Activated CD4-positive, alpha-beta T cell treated with anti-CD3 and anti-CD28 coated beads for 36 hours (primary cell): ENCODE results near the gene SMKR1. TPM values are rescaled to one million over a fixed set of nuclear protein-coding genes. Genes with fewer than 3 reads are reported as not detected.
A peak's percentile ranks its signal among the peaks of the same experiment; 100 is the strongest.
"Not testable (repeated sequence)": the region's sequence is repeated elsewhere in the genome, so short reads cannot be mapped to it uniquely, and the experiment has no call there.

Experiments
- ATAC-seq: fragments of 200-7000 bp; cut with Tn5 transposase; one replicate; pipeline ENCODE4 v1.10.0; 2021; ENCODE audit warnings: mild to moderate bottlenecking, moderate library complexity
- CTCF ChIA-PET: fragments of 350-600 bp; sonication (Branson Sonifier 250); formaldehyde crosslinking; loops from one replicate; lab custom pipeline; 2021; ENCODE audit warnings: antibody characterized with exemption; lab: Charles Lee
- POLR2A ChIA-PET: fragments of 350-600 bp; sonication (Branson Sonifier 250); formaldehyde crosslinking; loops from one replicate; lab custom pipeline; 2021; ENCODE audit warnings: antibody characterized with exemption, inconsistent platforms; lab: Charles Lee
- DNase-seq: peaks from one replicate; pipeline ENCODE4 v3.0.0-alpha.2; 2020
- H3K27ac Mint-ChIP-seq: one replicate; pipeline ENCODE4 v1.8.0; 2021; ENCODE audit warnings: mixed read lengths
- H3K27me3 Mint-ChIP-seq: one replicate; pipeline ENCODE4 v1.8.0; 2021; ENCODE audit warnings: mixed read lengths
- H3K36me3 Mint-ChIP-seq: one replicate; pipeline ENCODE4 v1.8.0; 2021; ENCODE audit warnings: low read depth, mixed read lengths
- H3K4me1 Mint-ChIP-seq: one replicate; pipeline ENCODE4 v1.8.0; 2021; ENCODE audit warnings: mixed read lengths
- H3K4me3 Mint-ChIP-seq: one replicate; pipeline ENCODE4 v1.8.0; 2021; ENCODE audit warnings: mild to moderate bottlenecking, moderate library complexity, mixed read lengths
- H3K9me3 Mint-ChIP-seq: one replicate; pipeline ENCODE4 v1.8.0; 2021; ENCODE audit warnings: low read depth, mixed read lengths
- intact Hi-C, 2 experiments: fragments of 100-400 bp; cut with DNase I in 1 of 2; cut with micrococcal nuclease in 1 of 2; formaldehyde crosslinking; loops; one replicate each; pipeline versions ENCODE4 v1.14.2 to v1.15.1; 2022 to 2024; cut with DNase I, micrococcal nuclease
- total RNA-seq, 2 experiments: library from RNA; stranded (reverse); gene quantifications; one replicate each; pipeline ENCODE4 v1.2.3, GENCODE V29; 2021

The SMKR1 gene
- total RNA-seq, 2 experiments from 2014 or later = 2.3 to 2.7 TPM

DNA sequence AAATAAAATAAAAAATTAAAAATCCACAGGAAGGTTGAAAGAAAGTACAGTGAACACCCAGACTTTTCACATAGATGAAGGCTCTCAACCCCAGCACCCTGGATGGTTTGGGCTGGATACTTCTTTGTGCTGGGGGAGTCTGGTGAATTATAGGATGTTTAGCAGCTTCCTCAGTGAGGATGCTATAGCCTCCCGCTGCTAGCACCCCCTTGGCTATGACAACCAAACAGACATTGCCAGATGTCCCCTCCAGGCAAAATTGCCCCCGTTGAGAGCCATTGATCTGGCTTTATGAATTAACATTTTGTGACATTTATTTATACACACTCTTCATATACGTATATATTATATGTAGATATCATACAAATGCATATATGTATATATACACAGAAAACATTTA, 21.6 kb downstream of the SMKR1 start:
- Mint-ChIP-seq H3K9me3 (no peaks in the 10 kb centered on the region), H3K27me3 (peaks cover 21% of the 10 kb centered on the region), H3K36me3 (no peaks in the 10 kb centered on the region), H3K4me1 (no peaks in the 10 kb centered on the region), H3K27ac (no peak overlapping the region), H3K4me3 (no peak overlapping the region)
- ChIA-PET CTCF (interaction anchor here (0.6 to 0.9 kb wide), 2 partner anchors 20 to 55 kb away, joined by 3 read pairs; no protein-coding TSS in a partner anchor), POLR2A (no interaction called here)
- intact Hi-C loops = no loop called here
- no peak for ATAC-seq
- no peak for DNase-seq

DNA sequence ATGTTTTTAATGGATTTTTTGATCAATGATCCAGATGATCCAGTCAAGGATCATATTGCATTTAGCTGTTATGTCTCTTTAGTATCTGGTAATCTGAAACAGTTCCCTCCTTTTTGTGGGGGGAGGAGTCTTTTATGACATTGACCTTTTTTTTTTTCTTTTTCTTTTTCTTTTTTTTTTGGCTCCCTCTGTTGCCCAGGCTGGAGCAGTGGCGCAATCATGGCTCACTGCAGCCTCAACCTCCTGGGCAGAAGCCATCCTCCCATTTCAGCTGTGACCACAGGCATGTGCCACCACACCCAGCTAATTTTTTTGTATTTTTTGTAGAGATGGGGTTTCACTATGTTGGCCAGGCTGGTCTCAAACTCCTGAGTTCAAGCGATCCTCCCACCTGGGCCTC, 22.1 kb downstream of the SMKR1 start:
- H3K36me3 Mint-ChIP-seq, DNase-seq, H3K4me1 Mint-ChIP-seq, H3K9me3 Mint-ChIP-seq, intact Hi-C loops, H3K27ac Mint-ChIP-seq, H3K4me3 Mint-ChIP-seq, ATAC-seq, POLR2A ChIA-PET: not testable (repeated sequence)
- H3K27me3 Mint-ChIP-seq = peaks cover 21% of the 10 kb centered on the region
- CTCF ChIA-PET = interaction anchor here (0.6 to 0.9 kb wide), 2 partner anchors 21 to 54 kb away, joined by 3 read pairs; no protein-coding TSS in a partner anchor

DNA sequence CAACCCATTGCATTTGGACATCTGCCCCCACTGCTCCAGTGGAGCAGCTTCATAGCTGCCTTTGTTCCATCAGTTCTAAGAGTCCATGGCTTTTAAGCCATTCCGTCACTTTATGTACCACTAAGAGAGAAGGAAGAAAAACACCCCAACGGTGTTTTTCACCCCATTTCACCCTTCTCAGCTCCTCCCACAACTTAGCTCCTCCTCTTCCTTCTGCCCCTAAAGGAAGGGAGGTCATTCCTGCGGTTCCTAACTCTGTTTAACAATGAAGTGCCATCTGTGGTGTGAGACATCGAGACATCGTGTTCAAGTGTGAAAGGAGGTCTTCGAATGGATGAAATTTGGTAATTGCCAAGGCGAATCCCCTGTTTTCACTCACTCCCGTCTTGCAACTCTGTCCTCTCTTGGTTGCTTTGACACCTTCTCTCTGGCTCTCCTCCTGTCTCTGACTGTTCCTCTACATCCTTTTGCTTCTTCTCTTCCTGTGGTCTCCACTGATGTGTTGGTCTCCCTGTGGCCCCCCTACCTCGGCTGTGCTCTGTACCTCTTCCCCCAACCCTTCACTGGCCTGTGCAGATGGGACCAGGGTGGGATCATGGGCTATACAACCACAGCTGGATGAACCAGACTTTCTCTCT, 23.0 kb downstream of the SMKR1 start:
- no peak overlapping the region for H3K4me3 Mint-ChIP-seq
- no peak for DNase-seq
- peaks cover 18% of the 10 kb centered on the region for H3K27me3 Mint-ChIP-seq
- CTCF ChIA-PET = no interaction called here
- ATAC-seq = no peak
- POLR2A ChIA-PET = no interaction called here
- intact Hi-C loops = no loop called here
- no peaks in the 10 kb centered on the region for H3K36me3 Mint-ChIP-seq
- H3K9me3 Mint-ChIP-seq = no peaks in the 10 kb centered on the region
- no peak overlapping the region for H3K27ac Mint-ChIP-seq
- H3K4me1 Mint-ChIP-seq = no peaks in the 10 kb centered on the region

DNA sequence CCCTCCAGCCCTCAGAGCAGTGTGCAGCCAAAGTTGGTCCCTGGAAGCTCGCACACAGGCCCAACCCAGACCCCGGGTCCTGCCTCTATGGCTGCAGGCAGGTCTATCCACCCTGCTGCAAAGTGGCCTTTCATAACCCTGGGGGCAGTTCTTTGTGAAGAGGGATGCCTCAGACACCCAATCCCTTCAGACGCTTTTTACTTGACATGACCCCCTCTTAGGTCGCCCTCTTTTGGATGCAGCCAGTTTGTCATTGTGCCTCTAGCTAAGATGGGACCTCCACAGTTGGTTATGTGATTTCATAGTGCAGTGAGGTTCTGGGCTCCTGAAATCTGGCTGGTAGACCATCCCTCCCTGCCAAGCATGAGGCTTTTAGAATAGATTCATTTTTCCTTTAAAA, 27.3 kb downstream of the SMKR1 start:
- intact Hi-C loops = loop anchor here (1.0 to 2.0 kb wide), 6 partner anchors 83 to 1481 kb away; partner anchors contain the start of genes STRIP2 (in 1 of the 2) and UBE2H (in 1 of the 2)
- H3K27ac Mint-ChIP-seq = no peak overlapping the region
- ATAC-seq (no peak), DNase-seq (no peak)
- POLR2A ChIA-PET = no interaction called here
- peaks cover 9% of the 10 kb centered on the region for H3K4me1 Mint-ChIP-seq
- peaks cover 10% of the 10 kb centered on the region for H3K27me3 Mint-ChIP-seq
- no peaks in the 10 kb centered on the region for H3K9me3 Mint-ChIP-seq
- CTCF ChIA-PET = interaction anchor here (0.7 kb wide), 3 partner anchors 101 to 162 kb away, joined by 3 to 4 read pairs (median 3); no protein-coding TSS in a partner anchor
- H3K36me3 Mint-ChIP-seq = no peaks in the 10 kb centered on the region
- no peak overlapping the region for H3K4me3 Mint-ChIP-seq

DNA sequence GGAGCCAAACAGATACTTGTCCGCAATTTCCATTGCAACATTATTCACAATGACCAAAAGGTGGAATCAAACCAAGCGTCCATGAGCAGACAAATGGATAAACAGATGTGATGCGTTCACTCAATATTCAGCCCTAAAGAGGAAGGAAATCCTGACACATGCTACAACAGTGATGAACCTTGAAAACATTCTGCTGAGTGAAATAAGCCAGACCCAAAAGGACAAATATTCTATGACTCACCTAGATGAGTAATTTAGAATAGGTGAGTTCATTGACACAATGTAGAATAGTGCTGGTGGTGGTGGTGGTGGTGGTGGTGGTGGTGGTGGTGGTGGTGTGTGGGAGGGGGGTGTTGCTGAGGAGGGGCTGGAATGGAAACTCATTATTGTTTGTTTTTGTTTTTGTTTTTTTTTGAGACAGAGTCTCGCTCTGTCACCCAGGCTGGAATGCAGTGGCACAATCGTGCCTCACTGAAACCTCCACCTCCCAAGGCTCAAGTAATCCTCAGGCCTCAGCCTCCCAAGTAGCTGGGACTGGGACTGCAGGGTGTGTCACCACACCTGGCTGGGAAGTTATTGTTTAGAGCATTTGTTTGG, 28.6 kb downstream of the SMKR1 start:
- Mint-ChIP-seq H3K4me1 (peaks cover 11% of the 10 kb centered on the region), H3K27ac (peak overlapping the region; percentile 13), H3K9me3 (no peaks in the 10 kb centered on the region), H3K27me3 (peaks cover 10% of the 10 kb centered on the region), H3K4me3 (no peak overlapping the region), H3K36me3 (no peaks in the 10 kb centered on the region)
- CTCF ChIA-PET = no interaction called here
- ATAC-seq (peak; percentile 96), DNase-seq (peak; percentile 70)
- POLR2A ChIA-PET = no interaction called here
- intact Hi-C loops = loop anchor here (1.0 to 2.0 kb wide), 10 partner anchors 29 to 1480 kb away; partner anchors contain the start of genes STRIP2 (in 2 of the 2), SMKR1 (in 1 of the 2) and UBE2H (in 1 of the 2)

DNA sequence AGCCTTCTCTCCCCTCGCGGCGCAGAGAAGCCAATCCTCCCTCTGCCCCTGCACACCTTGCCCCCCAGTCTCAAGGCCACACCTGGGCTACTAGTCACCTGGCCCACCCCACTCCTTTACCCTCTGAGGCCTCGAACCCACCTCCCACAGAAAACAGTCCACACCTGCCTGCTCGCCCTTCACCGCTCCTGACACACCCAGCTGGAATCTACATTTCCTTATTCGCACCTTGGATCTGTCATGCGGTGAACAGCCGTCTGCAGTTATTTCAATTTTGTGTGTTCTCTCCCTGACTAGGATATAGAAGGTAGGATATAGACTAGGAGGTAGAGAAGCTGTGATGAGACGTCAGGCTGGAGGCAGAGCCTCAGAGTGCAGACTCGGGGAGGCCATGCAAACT, 29.4 kb downstream of the SMKR1 start:
- no peak overlapping the region for H3K4me3 Mint-ChIP-seq

DNA sequence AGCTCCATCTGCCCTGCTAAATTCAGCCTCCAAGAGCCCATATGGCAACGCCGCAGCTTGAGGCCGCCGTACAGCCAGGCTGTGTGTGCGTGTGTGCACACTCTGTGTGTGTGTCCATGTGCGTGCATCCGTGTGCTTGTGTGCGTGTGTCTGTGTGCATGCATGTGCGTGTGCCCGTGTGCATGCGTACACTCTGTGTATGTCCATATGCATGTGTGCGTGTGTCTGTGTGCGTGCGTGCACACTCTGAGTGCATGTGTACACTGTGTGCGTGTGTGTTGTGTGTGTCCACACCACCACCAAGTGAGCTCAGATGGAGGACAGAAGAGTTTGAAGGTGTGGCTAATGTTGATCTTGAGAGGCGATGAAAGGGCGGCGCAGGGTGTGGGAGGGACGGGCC, 30.0 kb downstream of the SMKR1 start:
- POLR2A ChIA-PET = no interaction called here
- no peak overlapping the region for H3K4me3 Mint-ChIP-seq
- H3K9me3 Mint-ChIP-seq = no peaks in the 10 kb centered on the region
- ATAC-seq = no peak
- no peak overlapping the region for H3K27ac Mint-ChIP-seq
- no peaks in the 10 kb centered on the region for H3K36me3 Mint-ChIP-seq
- peaks cover 19% of the 10 kb centered on the region for H3K4me1 Mint-ChIP-seq
- DNase-seq = no peak
- intact Hi-C loops = no loop called here
- peaks cover 8% of the 10 kb centered on the region for H3K27me3 Mint-ChIP-seq
- CTCF ChIA-PET = no interaction called here

More for the DNA sequence above, 29.4 kb downstream of the SMKR1 start:
- Mint-ChIP-seq H3K27me3 (peaks cover 8% of the 10 kb centered on the region), H3K9me3 (no peaks in the 10 kb centered on the region), H3K36me3 (no peaks in the 10 kb centered on the region), H3K27ac (no peak overlapping the region), H3K4me1 (peaks cover 19% of the 10 kb centered on the region)
- intact Hi-C loops = loop anchor here (1.0 to 2.0 kb wide), 9 partner anchors 29 to 1479 kb away; partner anchors contain the start of genes STRIP2 (in 2 of the 2), SMKR1 (in 1 of the 2) and UBE2H (in 1 of the 2)
- ChIA-PET CTCF (no interaction called here), POLR2A (no interaction called here)
- ATAC-seq = no peak
- no peak for DNase-seq

DNA sequence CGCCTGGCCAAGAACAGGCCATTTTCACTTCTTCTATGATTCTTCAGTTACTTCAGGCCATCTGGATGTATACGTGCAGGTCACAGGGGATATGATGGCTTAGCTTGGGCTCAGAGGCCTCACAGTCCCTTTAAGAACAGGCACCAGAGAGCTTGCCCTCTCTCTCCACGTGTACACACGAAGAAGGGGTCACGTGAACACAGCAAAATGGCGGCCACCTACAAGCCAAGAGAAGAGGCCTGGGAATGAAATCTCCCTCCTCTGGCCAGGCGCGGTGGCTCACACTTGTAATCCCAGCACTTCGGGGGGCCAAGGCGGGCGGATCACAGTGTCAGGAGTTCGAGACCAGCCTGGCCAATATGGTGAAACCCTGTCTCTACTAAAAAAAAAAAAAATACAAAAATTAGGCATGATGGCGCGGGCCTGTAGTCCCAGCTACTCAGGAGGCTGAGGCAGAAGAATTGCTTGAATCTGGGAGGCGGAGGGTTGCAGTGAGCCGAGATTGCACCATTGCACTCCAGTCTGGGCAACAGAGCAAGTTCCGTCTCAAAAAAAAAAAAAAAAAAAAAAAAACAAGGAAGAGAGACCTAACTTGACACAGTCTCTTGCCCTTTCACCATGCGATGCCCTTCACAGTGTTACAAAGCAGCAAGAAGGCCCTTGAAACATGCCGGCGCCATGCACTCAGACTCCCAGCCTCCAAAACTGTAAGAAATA, 32.4 kb downstream of the SMKR1 start:
- H3K27ac Mint-ChIP-seq, POLR2A ChIA-PET, ATAC-seq, H3K36me3 Mint-ChIP-seq, H3K4me3 Mint-ChIP-seq, H3K27me3 Mint-ChIP-seq, H3K9me3 Mint-ChIP-seq, DNase-seq: not testable (repeated sequence)
- intact Hi-C loops = loop anchor here in 1 of 2 experiments (5.0 kb wide), 1 partner anchor 63 kb away; no protein-coding TSS in a partner anchor
- peaks cover 19% of the 10 kb centered on the region for H3K4me1 Mint-ChIP-seq
- CTCF ChIA-PET = interaction anchor here (0.7 kb wide), 1 partner anchor 72 kb away, joined by 3 read pairs; no protein-coding TSS in a partner anchor

DNA sequence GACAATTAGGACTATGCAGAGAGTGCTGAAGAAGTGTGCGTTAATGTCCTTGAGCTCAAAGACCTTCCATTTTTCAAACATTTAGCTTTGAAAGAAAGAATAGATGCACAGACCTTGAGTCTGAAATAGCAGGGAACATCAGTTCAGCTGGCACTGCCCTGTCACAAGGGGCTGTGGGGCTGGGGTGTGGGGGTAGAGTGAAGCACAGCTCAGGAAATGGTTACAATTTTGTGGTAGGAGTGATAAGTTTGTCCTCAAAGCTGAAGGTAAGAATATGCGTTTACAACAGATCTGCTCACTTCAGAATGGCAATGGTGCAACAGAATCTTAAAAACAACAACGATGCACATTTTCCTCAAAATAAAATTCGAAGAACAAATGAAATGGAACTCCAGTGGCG, 33.6 kb downstream of the SMKR1 start:
- Mint-ChIP-seq H3K4me3 (no peak overlapping the region), H3K27ac (no peak overlapping the region), H3K4me1 (peaks cover 15% of the 10 kb centered on the region), H3K36me3 (no peaks in the 10 kb centered on the region), H3K9me3 (no peaks in the 10 kb centered on the region), H3K27me3 (peaks cover 6% of the 10 kb centered on the region)
- peak; percentile 18 for DNase-seq
- POLR2A ChIA-PET = interaction anchor here (0.6 kb wide), 1 partner anchor 59 kb away, joined by 4 read pairs; no protein-coding TSS in a partner anchor
- intact Hi-C loops = loop anchor here in 1 of 2 experiments (5.0 kb wide), 1 partner anchor 61 kb away; no protein-coding TSS in a partner anchor
- CTCF ChIA-PET = interaction anchor here (0.9 to 1.0 kb wide), 2 partner anchors 28 to 169 kb away, joined by 3 to 4 read pairs; no protein-coding TSS in a partner anchor
- ATAC-seq = no peak

DNA sequence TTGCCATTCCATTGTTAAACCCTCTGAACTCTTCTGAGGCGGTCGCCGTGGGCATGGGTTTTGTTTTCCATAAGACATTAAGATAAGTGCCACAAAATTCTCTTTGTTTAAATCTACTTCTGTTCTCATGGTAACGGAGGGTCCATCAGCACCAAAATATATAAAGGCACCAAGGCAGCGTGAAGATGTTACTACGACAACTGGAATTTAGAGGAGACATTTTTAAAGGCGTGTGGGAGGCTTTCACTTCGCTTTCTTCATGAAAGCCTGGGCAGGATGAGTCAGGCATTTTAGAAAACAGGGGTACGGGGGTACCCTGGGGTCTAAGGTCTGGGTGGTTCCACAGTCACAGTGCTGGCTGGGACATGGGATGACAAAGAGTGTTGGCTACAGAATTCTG, 34.0 kb downstream of the SMKR1 start:
- H3K4me1 Mint-ChIP-seq = peaks cover 12% of the 10 kb centered on the region
- no peak for DNase-seq
- CTCF ChIA-PET = interaction anchor here (0.9 to 1.0 kb wide), 2 partner anchors 28 to 169 kb away, joined by 3 to 4 read pairs; no protein-coding TSS in a partner anchor
- H3K9me3 Mint-ChIP-seq = no peaks in the 10 kb centered on the region
- no peaks in the 10 kb centered on the region for H3K36me3 Mint-ChIP-seq
- ATAC-seq = no peak
- H3K27me3 Mint-ChIP-seq = peaks cover 6% of the 10 kb centered on the region
- POLR2A ChIA-PET = interaction anchor here (0.6 kb wide), 1 partner anchor 59 kb away, joined by 4 read pairs; no protein-coding TSS in a partner anchor
- H3K4me3 Mint-ChIP-seq = no peak overlapping the region
- H3K27ac Mint-ChIP-seq = no peak overlapping the region
- intact Hi-C loops = loop anchor here in 1 of 2 experiments (5.0 kb wide), 1 partner anchor 61 kb away; no protein-coding TSS in a partner anchor

DNA sequence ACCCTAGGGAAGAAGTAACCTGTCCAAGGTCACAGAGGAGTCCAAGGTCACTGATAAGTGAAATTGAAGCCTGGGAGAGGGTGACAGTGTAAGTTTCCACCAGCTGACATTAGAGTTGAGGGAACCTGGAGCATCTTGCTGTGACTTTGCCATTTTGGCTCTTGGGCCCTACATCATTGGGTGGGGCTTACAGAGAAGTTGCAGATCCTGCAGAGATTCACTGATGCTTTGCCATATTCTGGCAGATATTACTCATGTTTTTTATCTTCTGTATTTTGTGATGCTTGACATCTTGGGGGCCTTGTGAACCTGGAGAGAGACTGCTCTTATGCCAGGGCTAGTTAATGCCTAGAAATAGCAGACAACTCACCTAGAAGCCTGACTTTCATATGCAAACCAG, 36.5 kb downstream of the SMKR1 start:
- ChIA-PET CTCF (interaction anchor here (0.7 to 1.1 kb wide), 2 partner anchors 22 to 196 kb away, joined by 4 to 5 read pairs; no protein-coding TSS in a partner anchor), POLR2A (interaction anchor here (0.6 kb wide), 1 partner anchor 56 kb away, joined by 3 read pairs; no protein-coding TSS in a partner anchor)
- DNase-seq = no peak
- Mint-ChIP-seq H3K27me3 (peaks cover 3% of the 10 kb centered on the region), H3K27ac (no peak overlapping the region), H3K4me3 (no peak overlapping the region), H3K36me3 (no peaks in the 10 kb centered on the region), H3K4me1 (peaks cover 9% of the 10 kb centered on the region), H3K9me3 (no peaks in the 10 kb centered on the region)
- intact Hi-C loops = loop anchor here in 1 of 2 experiments (5.0 kb wide), 1 partner anchor 59 kb away; no protein-coding TSS in a partner anchor
- no peak for ATAC-seq
